Germinal center (tissue), 1 donor: ENCODE measurements around the gene PARN.

ENCODE experiments used
- DNase-seq: peaks from one replicate; pipeline ENCODE4 v3.0.0; 2012; ENCODE audit warnings: mixed read lengths, low spot score

Gene PARN

DNA sequence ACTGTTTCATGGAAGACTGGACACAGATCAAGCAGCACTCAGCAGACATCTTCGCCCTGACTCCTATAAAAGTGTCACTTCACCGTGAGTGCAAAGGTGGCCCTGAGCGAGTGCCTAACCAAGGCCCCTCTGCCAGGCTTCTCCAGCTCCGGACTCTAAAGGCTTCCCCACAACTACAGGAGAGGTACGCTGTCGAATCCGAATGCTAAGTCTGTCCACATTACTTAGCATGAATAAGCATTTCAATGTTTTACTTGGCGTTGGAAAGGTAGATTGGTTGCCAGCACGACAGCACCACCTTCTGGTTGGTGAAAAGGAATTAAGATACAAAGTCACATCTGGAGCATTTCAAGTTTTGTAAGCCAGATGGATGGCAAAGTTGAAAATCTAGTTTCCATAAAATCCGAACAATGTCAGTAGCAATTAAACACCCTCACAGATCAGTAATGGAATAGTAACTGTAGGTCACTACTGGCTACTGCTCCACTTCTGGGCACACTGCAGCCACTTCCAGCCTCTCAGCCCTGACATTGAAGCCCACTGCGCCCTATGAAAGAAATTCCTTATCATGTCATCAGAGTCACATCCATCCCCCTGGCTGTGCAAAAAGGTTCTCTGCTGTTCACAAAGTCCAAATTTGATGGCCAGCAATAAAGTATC is 100.9 kb downstream of the PARN start:
- peak; percentile 28 for DNase-seq

GRCh38 chr16:14528306-14528705 is 101.8 kb downstream of the PARN start:
- no peak for DNase-seq

DNA sequence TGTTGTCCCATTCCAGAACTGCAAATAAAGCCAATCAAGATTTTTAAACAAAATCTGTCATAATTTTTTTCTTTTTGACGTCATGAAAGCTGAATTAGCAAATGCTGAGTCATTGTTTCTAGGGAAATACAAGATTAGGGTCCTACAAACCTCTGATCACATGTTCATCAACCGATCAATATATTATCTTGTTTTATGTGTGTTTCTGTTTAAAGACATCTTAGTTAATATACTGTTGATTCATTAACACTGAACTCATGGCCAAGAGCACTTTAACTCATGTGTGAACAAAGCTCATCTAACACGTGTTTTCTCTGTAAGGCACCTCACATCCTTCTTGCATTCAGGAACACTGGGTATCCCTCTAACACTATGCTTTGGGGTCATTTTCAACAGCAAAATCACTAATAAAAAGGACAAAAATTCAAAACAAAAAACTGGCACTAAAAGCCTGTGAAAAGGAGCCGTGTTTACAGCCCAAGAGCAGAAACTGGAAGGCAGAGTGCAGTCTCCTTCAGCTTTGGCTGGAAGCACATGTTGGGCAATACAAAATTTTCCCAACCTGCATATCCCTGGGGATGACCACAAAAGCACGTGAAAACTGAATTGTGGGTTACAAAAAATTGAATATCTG is 102.5 kb downstream of the PARN start:
- no peak for DNase-seq

DNA sequence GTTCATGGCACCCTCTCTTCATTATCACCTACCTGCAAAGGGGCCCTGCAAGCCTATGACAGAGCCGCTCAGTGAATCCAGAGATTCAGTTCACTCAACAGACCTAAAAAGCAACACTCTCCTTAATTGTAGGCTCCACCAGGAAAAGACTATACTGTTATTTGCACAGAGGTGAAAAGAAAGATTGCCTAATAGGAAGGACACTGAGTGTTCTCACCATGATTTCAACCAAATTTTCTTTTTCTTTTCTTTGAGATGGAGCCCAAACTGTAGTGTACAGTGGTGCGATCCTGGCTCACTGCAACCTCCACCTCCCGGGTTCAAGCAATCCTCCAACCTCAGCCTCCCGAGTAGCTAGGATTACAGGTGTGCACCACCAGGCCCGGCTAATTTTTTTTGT is 104.5 kb downstream of the PARN start:
- DNase-seq: no peak

GRCh38 chr16:14524979-14525378 is 105.1 kb downstream of the PARN start:
- DNase-seq: no peak

- no peak for DNase-seq
Observed at GRCh38 chr16:14523632-14524031, 106.4 kb downstream of the PARN start.

- no peak for DNase-seq
Observed at GRCh38 chr16:14522671-14523070, 107.4 kb downstream of the PARN start.

- DNase-seq: no peak
Observed at GRCh38 chr16:14520753-14521152, 109.3 kb downstream of the PARN start.

GRCh38 chr16:14514967-14515366 is 115.1 kb downstream of the PARN start:
- no peak for DNase-seq

GRCh38 chr16:14513389-14514107 is 116.5 kb downstream of the PARN start:
- no peak for DNase-seq

GRCh38 chr16:14511800-14512135 is 118.3 kb downstream of the PARN start:
- no peak for DNase-seq

GRCh38 chr16:14510939-14511799 is 118.9 kb downstream of the PARN start:
- DNase-seq: no peak

DNA sequence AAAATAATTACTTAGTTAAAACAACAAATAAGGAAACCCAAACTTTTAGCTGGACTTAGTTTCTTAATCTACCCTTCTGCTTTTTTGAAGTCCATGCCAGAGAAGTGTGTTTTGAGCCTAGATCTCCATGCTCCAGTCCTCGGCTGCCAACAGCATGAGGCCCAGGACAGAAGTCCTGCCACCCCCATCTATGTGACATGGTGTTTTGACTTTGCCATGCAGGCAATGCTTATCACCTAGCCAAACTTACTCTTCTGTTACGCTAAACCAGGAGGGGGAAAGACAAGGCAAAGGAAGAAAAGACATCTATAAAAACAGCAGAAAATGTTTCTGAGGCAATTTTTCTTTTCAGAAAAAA is 119.5 kb downstream of the PARN start:
- DNase-seq: no peak

GRCh38 chr16:14509675-14510132 is 120.4 kb downstream of the PARN start:
- DNase-seq: no peak

DNA sequence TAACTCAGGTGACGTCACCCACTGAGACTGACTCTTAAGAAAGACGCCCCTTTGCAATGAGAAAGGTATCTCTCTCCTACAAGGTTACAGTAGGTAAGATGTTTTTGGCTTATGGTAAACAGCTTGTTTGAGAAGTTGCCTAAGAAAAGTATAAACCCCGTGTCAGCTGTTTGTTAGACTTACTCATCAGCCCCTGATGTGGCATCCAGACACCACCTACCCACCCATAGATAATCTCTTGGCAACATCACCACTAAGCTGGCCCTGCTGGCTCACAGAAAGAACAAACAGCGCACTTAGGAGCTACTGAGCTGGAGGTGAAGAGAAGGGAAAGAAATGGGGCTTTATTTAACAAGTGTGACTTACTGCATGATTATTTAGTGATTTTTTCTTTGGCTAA is 121.0 kb downstream of the PARN start:
- no peak for DNase-seq

- DNase-seq: no peak
Observed at GRCh38 chr16:14505846-14506245, 124.2 kb downstream of the PARN start.

DNA sequence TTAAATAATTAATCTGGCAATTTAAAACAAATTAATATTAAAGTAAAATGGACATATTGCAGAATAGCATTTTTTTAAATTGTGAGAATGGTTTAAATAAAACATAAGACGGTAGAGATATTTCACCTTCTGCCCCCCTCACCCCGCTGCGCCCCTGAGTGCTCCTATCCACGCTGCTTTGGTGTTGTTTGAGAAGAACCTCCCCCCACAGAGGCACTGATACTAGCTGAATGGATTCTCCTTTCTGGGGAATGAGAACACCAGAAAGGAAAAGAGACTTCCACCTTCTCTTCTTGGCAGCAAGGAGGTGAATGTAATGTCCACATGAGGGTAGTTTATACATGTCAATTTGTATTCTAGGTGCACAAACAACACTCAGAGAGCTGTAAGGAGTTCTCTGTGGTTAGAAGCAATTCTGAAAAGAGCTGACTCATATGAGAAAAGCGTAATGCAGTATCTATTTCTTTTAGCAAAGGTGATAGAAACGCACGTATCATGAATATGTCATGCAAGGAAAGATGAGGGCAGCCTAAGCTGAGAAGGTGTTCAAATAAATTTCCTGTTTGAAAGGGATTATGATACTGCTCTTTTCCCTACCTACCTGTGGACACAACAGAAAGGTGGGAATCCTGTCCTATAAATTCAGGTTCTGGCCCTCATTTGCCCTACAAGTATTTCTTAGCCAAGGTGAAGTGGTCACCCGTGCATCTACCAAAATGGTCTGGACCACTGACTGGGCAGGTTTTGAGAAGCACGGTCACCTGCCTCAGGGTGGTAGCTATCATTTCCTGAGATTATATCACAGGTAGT is 126.9 kb downstream of the PARN start:
- no peak for DNase-seq

- no peak for DNase-seq
Observed at GRCh38 chr16:14502256-14502875, 127.7 kb downstream of the PARN start.

DNA sequence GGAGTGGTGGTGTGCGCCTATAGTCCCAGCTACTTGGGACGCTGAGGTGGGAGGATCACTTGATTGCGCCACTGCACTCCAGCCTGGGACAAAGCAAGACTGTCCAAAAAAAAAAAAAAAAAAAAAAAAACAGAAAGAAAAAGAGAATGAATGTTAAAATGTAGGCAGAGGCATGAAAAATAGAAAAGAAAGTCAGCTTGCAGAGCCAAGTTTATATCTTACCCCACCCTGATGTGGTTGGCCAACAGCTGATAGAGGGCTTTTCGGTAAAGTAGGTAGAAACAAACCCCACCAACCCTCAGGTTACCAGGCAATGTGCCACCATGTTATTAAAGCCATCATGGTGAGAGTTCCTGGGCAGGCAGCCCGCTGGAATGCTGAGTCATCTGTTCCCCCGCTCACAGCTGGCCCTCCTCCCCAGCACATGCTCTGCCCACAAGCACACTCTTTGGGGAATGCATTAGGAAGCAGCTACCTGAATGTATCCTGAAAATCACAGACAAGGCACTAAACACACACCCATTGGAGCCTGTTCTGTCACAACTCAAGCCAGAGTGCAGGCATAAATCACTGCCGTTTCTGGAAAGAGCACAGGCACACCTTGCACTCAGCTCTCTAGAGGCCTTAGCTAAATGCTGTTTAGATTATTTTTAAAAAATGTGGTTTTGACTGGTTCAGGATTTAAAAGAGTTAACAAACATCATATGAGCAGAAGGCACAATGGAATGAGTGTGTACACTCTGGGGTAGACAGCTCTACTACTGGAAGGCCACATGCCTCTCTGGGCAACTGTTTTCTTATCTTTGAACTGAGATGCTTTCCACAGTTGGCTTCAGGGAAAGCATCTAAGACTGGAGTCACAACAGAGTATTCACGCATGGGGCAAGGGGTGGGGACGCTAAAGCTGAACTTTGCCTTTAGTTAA is 128.5 kb downstream of the PARN start:
- DNase-seq: no peak

- DNase-seq: no peak
Observed at GRCh38 chr16:14500791-14501190, 129.3 kb downstream of the PARN start.
